ENCODE measurements around the gene FRG2C.
"Not testable (repeated sequence)": the region's sequence is repeated elsewhere in the genome, so short reads cannot be mapped to it uniquely, and the experiment has no call there.

- not testable (repeated sequence) for TF ChIP-seq CTCF (IDR thresholded peaks at IDR 0.05; ENCODE audit: insufficient read depth, low read depth, low read length); EZH2 (IDR thresholded peaks at IDR 0.05; ENCODE audit: insufficient read depth, low read length)
Measured at GRCh38 chr3:75665626-75666025, 1.5 kb downstream of the FRG2C start.
